HT1080 (cell line): ENCODE measurements around the gene C16orf90. TPM values are rescaled to one million over a fixed set of nuclear protein-coding genes. Genes with fewer than 3 reads are reported as not detected.
"Not testable (repeated sequence)": the region's sequence is repeated elsewhere in the genome, so short reads cannot be mapped to it uniquely, and the experiment has no call there.

Experiments used
- DNase-seq: peaks from one replicate; pipeline ENCODE4 v3.0.0-alpha.2; 2015; ENCODE audit warnings: low read depth
- total RNA-seq: library from RNA; depleted of rRNA; stranded (reverse); fragments of >200 nt; shearing (Covaris generic); gene quantifications from 2 replicates; pipeline ENCODE4 v1.2.3, GENCODE V29; 2014

C16orf90 gene
- total RNA-seq, 1 experiment from 2014 or later = not detected

DNA sequence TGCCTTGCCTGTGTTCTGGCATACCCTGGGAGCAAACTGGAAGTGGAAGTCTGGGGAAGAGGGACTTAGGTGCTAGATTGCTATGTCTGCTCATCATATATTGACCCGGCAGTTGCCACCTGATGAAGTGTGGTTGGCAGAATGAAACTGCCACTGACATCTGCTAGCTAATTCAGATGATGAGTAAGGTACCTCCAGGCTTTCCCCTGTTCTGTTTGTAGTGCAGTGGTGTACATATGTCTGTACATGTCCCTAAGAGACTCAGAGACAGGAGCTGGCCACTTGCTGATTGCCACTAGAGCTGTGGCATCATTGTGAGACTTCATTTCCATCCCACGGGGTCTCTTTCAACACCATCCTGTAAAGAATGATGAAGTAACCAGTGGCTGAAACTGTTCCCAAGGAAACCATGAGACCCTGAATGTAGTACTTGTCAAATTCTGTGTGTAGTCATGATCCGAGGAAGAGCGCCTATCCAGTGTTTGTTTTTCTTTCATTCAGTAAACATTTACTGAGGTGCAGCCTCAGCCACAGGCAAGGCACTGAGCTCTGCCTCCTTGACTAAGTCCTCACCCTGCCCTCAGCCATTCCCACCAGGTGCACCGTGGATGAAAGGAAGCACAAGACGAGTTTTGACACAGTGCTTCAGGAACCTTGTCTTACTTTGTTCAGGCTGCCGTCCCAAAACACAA lies 18.7 kb upstream of the C16orf90 start:
- no peak for DNase-seq

GRCh38 chr16:3511286-3512180 lies 16.2 kb upstream of the C16orf90 start:
- no peak for DNase-seq

DNA sequence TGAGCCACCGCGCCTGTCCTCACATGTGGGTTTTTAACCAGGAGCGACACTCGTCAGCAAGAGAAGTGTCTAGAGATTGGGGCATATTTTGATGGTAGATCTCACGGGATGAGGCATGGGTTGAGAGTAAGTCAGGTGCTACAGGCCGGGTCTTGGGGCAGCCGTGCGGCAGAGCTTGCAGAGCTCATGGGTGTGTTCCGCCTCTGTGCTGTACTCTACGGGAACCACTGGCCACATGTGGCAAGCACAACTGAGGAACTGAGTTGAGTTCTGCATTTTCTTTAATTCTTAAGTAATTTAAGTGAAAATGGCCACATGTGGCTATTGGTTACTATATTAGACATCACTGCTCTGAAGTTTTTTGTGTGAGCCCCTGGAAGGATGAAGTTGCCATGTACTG lies 15.1 kb upstream of the C16orf90 start:
- no peak for DNase-seq

DNA sequence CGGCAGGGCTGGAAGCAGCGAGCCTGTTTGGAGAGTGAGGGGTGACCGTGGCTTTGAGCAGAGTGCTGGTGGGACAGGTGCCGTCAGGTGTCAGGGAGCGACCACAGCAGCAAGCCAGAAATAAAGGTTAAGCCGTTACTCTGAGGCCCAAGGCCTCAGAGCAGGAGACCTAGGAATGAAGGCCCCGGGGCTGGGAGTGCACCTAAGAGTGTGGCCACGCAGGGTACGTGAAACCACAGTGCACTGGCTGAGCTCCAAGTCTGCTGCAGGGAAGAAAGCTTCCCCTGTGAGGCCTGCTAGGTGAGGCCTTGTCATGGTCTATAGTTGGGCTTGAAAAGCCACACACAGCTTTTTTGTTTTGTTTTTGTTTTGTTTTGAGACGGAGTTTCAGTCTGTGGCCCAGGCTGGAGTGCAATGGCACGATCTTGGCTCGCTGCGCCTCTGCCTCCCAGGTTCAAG lies 14.2 kb upstream of the C16orf90 start:
- no peak for DNase-seq

DNA sequence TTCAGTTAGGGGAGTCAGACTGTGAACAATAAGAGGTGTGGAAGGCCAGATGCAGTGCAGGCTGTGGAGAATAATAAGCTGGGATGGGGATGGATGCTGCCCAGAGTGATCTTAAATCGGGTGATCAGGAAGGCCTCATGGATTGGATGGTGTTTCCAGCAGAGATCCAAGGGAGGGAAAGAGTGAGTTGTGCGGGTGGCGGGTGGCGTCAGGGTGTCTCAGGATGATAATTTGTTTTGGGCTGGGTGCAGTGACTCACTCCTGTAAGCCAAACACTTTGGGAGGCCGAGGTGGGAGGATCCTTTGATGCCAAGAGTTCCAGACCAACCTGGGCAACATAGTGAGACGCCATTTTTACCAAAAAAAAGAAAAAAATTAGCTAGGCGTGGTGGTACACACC lies 13.4 kb upstream of the C16orf90 start:
- DNase-seq = no peak

- no peak for DNase-seq
Measured at GRCh38 chr16:3503523-3503922, 8.2 kb upstream of the C16orf90 start.

DNA sequence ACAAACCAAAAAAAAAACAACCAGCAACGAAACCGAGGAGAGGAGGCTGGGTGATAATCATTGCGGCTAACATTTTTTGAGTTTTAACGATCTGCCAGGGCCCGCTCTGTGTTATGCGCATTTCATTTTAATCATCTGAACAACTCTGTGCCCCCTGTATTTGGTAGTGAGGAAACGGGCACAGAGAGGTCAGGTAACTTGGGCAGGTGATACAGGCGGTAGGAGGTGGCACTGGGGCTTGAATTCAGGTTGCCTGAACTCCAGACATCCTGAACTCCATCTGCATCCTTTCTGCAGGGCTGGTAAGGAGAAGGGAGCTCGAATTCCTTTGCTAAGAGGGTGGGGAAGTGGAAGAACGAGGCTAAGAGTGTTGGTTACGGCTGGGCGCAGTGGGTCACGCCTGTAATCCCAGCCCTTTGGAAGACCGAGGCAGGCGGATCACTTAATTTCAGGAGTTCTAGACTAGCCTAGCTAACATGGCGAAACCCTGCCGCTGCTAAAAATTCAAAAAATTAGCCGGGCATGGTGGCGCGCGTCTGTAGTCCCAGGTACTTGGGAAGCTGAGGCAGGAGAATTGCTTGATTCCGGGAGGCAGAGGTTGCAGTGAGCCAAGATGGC lies 6.6 kb upstream of the C16orf90 start:
- DNase-seq = no peak

GRCh38 chr16:3501412-3501761 lies 6.1 kb upstream of the C16orf90 start:
- DNase-seq = not testable (repeated sequence)

GRCh38 chr16:3498988-3499387 lies 3.7 kb upstream of the C16orf90 start:
- DNase-seq = no peak

- no peak for DNase-seq
Measured at GRCh38 chr16:3497771-3498170, 2.5 kb upstream of the C16orf90 start.

DNA sequence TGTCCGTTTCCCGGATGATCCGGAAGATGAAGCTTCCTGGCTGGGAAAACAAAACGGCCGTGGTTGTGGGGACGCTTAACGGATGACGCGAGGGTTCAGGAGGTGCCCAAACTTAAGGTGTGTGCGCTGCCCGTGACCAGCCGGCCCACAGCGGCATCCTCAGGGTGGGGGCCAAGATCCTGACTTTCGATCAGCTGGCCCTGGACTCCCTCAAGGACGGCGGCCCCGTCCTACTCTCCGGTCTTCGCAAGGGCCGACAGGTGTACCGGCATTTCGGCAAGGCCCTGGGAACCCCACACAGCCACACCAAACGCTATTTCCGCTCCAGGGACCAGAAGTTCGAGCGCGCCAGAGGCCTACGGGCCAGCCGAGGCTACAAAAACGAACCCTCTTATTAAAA lies 1.1 kb upstream of the C16orf90 start:
- DNase-seq = no peak

DNA sequence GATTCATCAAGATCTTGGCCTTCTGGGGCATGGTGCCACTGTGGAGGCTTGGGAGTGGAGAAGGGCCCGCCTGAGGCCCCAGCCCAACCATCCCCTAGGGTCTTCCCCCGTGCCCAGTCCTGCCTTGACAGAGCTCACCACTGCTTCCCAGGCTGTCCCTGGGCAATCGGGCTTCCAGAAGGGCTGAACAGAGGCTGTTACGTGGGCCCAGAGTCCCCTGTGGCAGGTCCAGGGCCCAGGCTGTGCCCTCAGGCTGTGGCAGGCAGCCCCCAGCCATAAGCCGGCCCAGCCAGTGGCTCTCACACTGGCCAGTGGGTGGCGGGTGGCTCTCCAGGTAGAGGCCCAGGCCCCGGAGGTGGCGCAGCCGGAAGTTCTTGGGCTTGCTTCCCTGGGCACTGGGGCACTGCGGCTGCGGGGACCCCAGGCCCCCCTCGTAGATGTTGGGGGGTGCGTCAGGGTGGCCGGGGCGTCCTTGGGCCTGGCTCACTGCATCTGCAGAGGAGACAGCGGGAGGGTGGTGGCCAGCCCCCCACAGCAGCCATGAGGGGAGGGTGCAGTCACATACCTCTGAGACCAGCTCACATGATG lies 809 bp downstream of the C16orf90 start:
- no peak for DNase-seq

GRCh38 chr16:3492356-3492755 lies 2.9 kb downstream of the C16orf90 start:
- DNase-seq = no peak

DNA sequence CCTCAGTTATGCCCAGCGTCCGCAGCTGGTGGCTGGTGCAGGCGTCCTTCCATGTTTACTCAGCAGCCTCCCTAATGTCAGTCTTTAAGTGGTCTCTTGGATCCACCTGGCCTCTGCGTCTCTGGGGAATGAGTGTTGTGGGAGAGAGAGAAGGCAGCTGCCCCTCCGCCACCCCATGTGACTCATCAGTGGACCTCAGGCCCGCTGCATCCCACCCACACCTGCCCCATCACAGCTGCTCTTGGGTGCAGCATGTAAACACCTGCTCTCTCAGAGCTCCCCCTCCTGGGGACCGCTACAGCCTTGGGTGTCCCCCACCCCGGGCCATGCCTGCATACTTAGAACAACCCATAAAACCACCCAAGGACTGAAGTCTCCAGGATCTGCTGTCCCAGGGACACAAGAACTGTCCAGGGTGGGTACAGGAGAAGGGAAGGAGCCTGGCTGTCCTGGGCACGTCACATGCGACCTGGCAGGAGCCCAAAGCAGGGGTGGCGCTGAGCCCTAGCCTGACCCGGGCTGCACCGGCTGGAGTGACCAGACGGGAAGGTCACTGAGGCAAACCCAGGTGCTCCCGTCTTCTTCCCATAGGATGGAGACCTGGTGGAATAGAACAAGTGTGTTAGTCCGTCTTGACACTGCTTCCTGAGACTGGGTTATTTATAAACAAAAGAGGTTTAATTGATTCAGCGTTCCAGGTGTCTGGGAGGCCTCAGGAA lies 4.2 kb downstream of the C16orf90 start:
- no peak for DNase-seq

GRCh38 chr16:3488801-3489200 lies 6.5 kb downstream of the C16orf90 start:
- DNase-seq = no peak

- no peak for DNase-seq
Measured at GRCh38 chr16:3487521-3488410, 7.5 kb downstream of the C16orf90 start.

DNA sequence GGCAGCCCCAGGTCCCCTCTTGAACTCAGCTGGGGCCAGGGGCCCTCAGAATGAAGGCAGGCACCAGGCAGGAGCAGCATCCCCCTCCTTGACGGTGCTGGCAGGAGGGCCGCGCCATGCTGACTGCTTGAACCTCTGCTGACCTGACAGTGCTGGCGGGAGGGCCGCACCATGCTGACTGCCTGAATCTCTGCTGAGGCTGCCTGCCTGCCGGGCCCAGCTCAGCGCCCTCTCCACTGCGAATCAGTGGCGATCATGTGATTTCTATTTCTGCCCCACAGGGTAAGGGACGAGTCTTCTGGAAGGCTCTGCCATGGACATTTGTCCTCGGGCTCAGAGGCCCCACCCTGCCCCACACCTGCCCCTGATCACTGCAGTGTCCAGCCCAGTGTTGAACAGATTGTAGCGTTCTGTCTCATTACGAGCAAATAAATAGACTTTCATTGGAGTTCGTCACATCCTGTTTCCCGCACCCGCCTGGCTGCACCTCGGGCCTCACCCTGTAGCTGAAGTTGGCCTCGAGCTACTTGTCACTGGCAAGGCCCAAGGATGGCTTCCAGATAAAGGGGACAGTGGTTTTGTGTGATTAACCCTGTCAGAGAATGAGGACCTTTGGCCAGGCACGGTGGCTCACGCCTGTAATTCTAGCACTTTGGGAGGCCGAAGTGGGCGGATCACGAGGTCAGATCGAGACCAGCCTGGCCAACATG lies 8.6 kb downstream of the C16orf90 start:
- DNase-seq = no peak

- DNase-seq = no peak
Measured at GRCh38 chr16:3485821-3486505, 9.3 kb downstream of the C16orf90 start.
